ENCODE results near the gene CACNG6.
"Not testable (repeated sequence)": the region's sequence is repeated elsewhere in the genome, so short reads cannot be mapped to it uniquely, and the experiment has no call there.

Gene CACNG6

DNA sequence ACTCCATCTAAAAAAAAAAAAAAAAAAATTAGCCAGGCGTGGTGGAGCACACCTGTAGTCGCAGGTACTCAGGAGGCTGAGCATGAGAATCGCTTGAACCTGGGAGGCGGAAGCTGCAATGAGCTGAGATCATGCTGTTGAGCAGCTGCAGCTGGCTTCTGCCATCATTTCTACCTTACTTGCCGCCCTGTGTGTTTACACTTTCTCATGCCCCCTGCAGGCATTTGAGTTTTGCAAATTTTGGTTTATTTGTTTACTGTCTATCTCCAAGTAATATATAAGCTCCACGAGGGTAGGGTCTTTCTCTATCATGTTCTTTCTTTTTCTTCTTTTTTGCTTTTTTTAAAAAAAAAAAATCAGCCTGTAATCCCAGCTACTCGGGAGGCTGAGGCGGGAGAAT, 18.0 kb downstream of the CACNG6 start:
- DNase-seq: no peak

DNA sequence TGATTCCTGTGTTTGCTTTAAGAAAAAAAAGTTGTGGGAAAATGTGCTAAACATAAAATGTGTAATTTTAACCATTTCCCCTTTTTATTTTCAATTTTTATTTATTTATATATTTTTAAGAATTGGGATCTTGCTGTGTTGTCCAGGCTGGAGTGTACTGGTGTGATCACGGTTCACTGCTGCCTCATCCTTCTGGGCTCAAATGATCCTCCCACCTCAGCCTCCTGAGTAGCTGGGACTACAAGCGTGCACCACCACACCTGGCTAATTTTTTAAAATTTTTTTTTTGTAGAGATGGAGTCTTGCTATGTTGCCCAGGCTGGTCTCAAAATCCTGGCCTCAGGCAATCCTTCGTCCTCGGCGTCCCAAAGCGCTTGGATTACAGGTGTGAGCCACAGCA, 19.0 kb downstream of the CACNG6 start:
- no peak for DNase-seq

- no peak for DNase-seq
Observed at GRCh38 chr19:54011507-54012211, 20.2 kb downstream of the CACNG6 start.

- no peak for DNase-seq
Observed at GRCh38 chr19:54013866-54014265, 22.4 kb downstream of the CACNG6 start.

DNA sequence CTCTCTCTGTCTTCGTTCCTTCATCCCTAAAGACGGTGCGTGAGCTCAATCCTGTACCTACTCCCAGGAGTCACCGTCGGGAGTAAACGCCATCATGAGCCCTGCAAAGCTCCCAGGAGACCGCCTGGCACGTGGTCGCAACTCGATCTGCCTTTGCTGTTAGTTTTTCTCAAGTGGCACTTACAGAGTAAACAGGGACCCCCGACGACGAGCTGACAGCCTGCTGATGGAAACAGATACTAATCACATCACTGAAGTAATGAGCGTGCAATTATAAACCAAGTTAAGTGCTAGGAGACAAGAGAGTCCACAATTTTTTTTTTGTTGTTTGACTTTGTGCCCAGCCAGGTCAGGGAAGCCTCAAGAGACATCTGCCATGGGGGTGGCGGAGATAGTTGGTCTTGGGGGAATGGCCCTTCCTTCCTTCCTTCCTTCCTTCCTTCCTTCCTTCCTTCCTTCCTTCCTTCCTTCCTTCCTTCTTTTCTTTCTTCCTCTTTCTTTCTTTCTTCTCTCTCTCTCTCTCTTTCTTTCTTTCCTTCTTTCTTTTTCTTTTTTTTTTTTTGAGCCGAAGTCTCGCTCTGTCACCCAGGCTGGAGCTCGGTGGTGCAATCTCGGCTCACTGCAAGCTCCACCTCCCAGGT, 23.6 kb downstream of the CACNG6 start:
- DNase-seq: no peak

- no peak for DNase-seq
Observed at GRCh38 chr19:54017261-54017660, 25.8 kb downstream of the CACNG6 start.

GRCh38 chr19:54021363-54021762, 29.9 kb downstream of the CACNG6 start:
- no peak for DNase-seq

DNA sequence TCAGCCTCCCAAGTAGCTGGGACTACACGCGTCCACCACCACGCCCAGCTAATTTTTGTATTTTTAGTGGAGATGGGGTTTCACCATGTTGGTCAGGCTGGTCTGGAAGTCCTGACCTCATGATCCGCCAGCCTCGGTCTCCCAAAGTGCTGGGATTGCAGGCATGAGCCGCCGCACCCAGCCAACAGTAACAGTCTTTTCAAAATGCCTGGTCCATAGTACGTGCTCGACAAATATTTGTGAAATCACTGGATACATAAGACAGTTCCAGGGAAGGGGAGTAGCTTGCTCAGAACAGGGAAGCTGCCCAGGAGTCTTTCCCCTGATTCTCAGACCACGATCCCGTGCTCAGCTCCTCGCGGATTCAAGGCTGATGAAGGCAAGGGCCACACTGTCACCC, 30.5 kb downstream of the CACNG6 start:
- no peak for DNase-seq

DNA sequence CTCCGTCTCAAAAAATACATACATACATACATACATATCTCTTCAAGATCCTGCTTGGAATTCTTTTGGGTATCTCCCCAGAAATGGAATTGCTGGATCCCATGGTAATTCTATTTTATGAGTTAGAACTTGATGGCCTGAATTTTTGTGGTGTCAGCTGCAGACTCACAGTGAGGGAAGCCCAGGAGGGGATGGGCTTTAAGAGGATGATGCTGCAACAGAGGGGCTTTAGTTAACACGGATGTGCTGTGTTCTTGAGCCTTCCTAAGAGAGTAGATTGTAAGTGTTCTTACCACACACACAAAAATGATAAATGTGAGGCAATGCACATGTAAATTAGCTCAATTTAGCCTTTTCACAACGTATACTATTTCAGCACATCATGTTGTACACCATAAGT, 31.8 kb downstream of the CACNG6 start:
- no peak for DNase-seq

DNA sequence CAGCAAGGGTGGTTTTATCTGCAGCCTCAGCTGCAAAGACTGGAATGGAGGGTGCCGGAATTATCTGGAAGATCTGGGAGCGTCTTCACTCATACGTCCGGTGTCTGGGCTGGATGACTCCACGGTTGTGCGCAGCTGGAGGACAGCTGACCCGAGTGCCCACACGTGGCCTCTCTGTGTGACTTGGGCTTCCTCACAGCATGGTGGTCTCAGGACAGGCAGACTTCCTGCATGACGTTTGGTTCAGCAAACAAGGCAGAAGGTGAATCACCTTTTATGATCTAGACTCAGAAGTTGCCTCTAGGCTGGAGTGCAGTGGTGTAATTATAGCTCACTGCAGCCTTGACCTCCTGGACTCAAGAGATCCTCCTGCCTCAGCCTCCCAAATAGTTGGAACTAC, 33.2 kb downstream of the CACNG6 start:
- no peak for DNase-seq

- no peak for DNase-seq
Observed at GRCh38 chr19:54026656-54027055, 35.2 kb downstream of the CACNG6 start.

- DNase-seq: no peak
Observed at GRCh38 chr19:54029301-54029700, 37.9 kb downstream of the CACNG6 start.

DNA sequence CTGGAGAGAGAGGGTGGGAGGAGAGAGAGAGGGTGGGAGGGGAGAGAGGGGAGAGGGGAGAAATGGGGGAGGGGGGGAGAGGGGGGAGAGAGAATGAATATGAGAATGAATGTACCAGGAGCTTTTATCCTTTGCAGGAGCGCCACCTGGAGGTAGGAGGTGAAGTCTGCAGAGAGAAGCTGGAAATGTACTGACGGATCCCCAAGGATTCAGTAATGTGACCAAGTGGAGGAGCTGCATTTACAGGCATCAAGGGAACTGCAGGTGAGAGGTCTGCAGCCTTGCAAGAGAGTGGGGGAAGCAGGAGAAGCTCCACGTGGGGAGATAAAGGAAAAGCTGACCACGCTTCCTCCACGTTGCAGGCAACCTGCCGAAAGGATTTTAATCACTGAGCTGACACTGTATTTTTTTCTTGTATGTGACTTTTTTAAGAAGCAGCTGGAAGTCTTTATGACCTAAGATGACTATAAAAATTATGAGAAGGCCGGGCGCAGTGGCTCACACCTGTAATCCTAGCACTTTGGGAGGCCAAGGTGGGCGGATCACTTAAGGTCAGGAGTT, 38.6 kb downstream of the CACNG6 start:
- peak; percentile 44 for DNase-seq

GRCh38 chr19:54030895-54031586, 39.6 kb downstream of the CACNG6 start:
- DNase-seq: no peak

- DNase-seq: no peak
Observed at GRCh38 chr19:54035215-54036178, 44.1 kb downstream of the CACNG6 start.

- DNase-seq: not testable (repeated sequence)
Observed at GRCh38 chr19:54036542-54036941, 45.1 kb downstream of the CACNG6 start.

- DNase-seq: no peak
Observed at GRCh38 chr19:54040003-54040402, 48.6 kb downstream of the CACNG6 start.

DNA sequence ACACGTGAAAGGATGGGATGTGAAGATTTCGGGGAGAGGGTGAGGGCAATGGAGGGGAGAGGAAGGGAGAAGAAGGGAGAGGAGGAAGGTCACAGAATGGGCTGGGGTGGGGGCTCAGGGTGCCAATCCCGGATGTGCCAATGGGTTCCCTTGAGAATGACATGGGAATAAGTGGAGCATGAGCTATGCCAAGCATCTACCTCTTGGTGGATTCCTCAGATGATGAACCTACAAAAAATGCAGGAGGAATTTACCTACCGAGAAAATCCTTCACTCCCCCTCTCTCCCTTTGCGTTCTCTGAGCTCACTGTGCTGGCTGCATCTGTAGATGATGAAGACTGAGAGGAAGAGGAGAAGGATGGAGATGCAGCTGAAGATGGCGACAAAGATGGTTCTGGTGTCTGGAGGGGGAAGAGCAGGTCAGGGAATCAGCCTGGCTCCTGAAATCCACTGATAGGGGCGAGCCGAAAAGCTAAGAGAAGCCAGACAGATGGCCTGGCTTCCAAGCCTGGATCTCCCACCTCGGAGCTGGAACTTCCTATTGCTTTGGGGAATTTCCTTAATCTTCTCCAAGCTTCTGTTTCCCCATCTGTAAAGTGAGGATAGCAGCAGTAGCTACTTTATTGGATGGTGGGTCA, 50.7 kb downstream of the CACNG6 start:
- no peak for DNase-seq

- no peak for DNase-seq
Observed at GRCh38 chr19:54042989-54043388, 51.6 kb downstream of the CACNG6 start.

DNA sequence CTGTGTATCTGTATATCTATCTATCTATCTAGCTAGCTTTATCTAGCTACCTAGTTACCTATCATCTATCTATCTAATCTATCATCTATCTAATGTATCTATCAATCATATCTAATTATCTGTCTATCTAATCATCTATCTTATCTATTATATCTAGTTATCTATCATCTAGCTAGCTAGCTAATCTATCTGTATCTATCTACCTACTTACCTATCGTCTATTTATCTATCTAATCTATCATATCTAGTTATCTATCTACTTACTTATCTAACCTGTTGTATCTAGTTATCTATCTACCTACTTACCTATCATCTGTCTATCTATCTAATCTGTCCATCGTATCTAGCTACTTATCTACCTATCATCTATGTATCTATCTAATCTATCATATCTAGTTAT, 54.3 kb downstream of the CACNG6 start:
- DNase-seq: no peak

DNA sequence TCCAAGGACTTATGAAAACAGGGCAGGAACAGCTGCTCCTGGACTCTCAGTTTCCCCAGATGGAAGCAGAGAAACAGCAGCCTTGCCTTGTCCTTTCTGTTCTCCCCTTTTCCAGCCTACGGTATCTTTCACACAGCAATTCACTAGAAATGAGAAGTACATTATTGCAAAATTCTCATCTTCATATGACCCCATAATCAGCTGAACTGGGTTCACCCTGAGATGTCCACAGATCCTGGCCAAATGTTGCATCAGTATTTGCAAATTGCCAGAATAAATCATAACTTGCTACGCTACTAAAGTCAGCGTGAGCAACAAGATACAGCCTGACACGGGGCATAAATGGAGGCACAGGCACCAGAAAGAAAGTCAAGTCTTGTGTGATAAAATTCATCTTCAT, 56.2 kb downstream of the CACNG6 start:
- no peak for DNase-seq
